ENCODE data around the gene ETFDH.

DNA sequence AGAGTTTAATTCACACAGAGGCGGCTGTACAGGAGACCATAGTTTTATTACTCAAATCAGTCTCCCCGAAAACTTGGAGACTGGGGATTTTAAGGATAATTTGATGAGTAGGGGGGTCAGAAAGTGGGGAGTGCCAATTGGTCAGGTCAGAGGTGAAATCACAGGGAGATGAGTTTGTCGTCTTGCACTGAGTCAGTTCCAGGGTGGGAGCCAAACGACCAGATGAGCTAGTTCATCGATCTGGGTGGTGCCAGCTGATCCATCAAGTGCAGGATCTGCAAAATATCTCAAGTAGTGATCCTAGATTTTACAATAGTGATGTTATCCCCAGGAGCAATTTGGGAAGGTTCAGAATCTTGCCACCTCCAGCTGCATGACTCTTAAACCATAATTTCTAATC lies 4.0 kb downstream of the ETFDH start:
- TF ChIP-seq POLR2A (IDR thresholded peaks at IDR 0.05; ENCODE audit: extremely low read depth, insufficient read length) (no peak), MYC (IDR thresholded peaks at IDR 0.05; ENCODE audit: low read depth, low read length) (no peak)
- TF ChIP-seq, protein P1, sequence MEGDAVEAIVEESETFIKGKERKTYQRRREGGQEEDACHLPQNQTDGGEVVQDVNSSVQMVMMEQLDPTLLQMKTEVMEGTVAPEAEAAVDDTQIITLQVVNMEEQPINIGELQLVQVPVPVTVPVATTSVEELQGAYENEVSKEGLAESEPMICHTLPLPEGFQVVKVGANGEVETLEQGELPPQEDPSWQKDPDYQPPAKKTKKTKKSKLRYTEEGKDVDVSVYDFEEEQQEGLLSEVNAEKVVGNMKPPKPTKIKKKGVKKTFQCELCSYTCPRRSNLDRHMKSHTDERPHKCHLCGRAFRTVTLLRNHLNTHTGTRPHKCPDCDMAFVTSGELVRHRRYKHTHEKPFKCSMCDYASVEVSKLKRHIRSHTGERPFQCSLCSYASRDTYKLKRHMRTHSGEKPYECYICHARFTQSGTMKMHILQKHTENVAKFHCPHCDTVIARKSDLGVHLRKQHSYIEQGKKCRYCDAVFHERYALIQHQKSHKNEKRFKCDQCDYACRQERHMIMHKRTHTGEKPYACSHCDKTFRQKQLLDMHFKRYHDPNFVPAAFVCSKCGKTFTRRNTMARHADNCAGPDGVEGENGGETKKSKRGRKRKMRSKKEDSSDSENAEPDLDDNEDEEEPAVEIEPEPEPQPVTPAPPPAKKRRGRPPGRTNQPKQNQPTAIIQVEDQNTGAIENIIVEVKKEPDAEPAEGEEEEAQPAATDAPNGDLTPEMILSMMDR (IDR thresholded peaks at IDR 0.05; ENCODE audit: low read depth, low read length): no peak
- TF ChIP-seq, protein P2, sequence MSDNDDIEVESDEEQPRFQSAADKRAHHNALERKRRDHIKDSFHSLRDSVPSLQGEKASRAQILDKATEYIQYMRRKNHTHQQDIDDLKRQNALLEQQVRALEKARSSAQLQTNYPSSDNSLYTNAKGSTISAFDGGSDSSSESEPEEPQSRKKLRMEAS (IDR thresholded peaks at IDR 0.05; ENCODE audit: low read depth, low read length): no peak

All from NB4 (cell line).